IMR-90 (cell line): ENCODE data around the gene FRMD6. TPM values are rescaled to one million over a fixed set of nuclear protein-coding genes. Genes with fewer than 3 reads are reported as not detected.

Experiments
- ATAC-seq: fragments of 200-7000 bp; cut with Tn5 transposase; 2 replicates; pipeline ENCODE4 v1.9.1; 2020; ENCODE audit warnings: low read depth, mild to moderate bottlenecking, moderate library complexity
- BruUV-seq: library from RNA; stranded (reverse); fragments of 400-500 nt; replicated peaks from 2 replicates; lab custom pipeline; 2021; lab: Mats Ljungman, UMichigan
- CTCF ChIA-PET: fragments of 300-600 bp; formaldehyde crosslinking; extraction: SDS; loops from one replicate; lab custom pipeline; 2021; ENCODE audit warnings: antibody characterized with exemption; lab: Yijun Ruan, JAX
- POLR2A ChIA-PET: fragments of 300-600 bp; sonication (Branson Sonifier 250); formaldehyde crosslinking; loops from one replicate; lab custom pipeline; 2022; ENCODE audit warnings: antibody characterized with exemption; ENCODE audit not compliant: unreplicated experiment; lab: Charles Lee
- DNase-seq: peaks from one replicate; pipeline ENCODE4 v3.0.0; 2013
- H2AFZ ChIP-seq: replicated peaks from 2 replicates; pipeline ENCODE3; 2013; ENCODE audit warnings: low read length, mild to moderate bottlenecking; ENCODE audit not compliant: poor library complexity
- H2AK5ac ChIP-seq: 2 replicates; pipeline ENCODE4 v1.6.1; 2013; ENCODE audit warnings: low read depth, low read length, inconsistent platforms
- H2AK9ac ChIP-seq: replicated peaks from 2 replicates; pipeline ENCODE3; 2013; ENCODE audit warnings: mild to moderate bottlenecking, low read depth, low read length, moderate library complexity; ENCODE audit not compliant: poor library complexity
- H2BK120ac ChIP-seq: 2 replicates; pipeline ENCODE4 v1.6.1; 2013; ENCODE audit warnings: low read depth, low read length, inconsistent platforms
- H2BK15ac ChIP-seq: 3 replicates; pipeline ENCODE4 v1.6.1; 2013; ENCODE audit warnings: low read depth, low read length, inconsistent platforms
- H2BK20ac ChIP-seq: 2 replicates; pipeline ENCODE4 v1.6.1; 2013; ENCODE audit warnings: low read depth, mild to moderate bottlenecking, inconsistent platforms, low read length, moderate library complexity
- H2BK5ac ChIP-seq: 2 replicates; pipeline ENCODE4 v1.6.1; 2013; ENCODE audit warnings: mild to moderate bottlenecking, low read depth, low read length, inconsistent platforms; ENCODE audit not compliant: poor library complexity, severe bottlenecking
- H3K14ac ChIP-seq: replicated peaks from 2 replicates; pipeline ENCODE4 v1.6.1; 2013; ENCODE audit warnings: low read depth, low read length, inconsistent platforms
- H3K18ac ChIP-seq: 2 replicates; pipeline ENCODE4 v1.6.1; 2013; ENCODE audit warnings: low read depth, low read length, control low read depth
- H3K23ac ChIP-seq: 2 replicates; pipeline ENCODE4 v1.6.1; 2013; ENCODE audit warnings: low read depth, low read length, inconsistent platforms
- H3K27ac ChIP-seq: 2 replicates; pipeline ENCODE4 v1.5.1; 2013; ENCODE audit warnings: mild to moderate bottlenecking, control low read depth, low read length; ENCODE audit not compliant: insufficient read depth
- H3K27me3 ChIP-seq: 2 replicates; pipeline ENCODE4 v1.6.1; 2013; ENCODE audit warnings: low read length; ENCODE audit not compliant: control insufficient read depth, insufficient read depth
- H3K36me3 ChIP-seq: 2 replicates; pipeline ENCODE4 v1.6.1; 2013; ENCODE audit warnings: low read length, mixed read lengths; ENCODE audit not compliant: control insufficient read depth, insufficient read depth
- H3K4ac ChIP-seq: 2 replicates; pipeline ENCODE4 v1.6.1; 2013; ENCODE audit warnings: low read depth, low read length, inconsistent platforms
- H3K4me1 ChIP-seq: 2 replicates; pipeline ENCODE4 v1.6.1; 2013; ENCODE audit warnings: low read length, mixed read lengths; ENCODE audit not compliant: control insufficient read depth, insufficient read depth
- H3K4me2 ChIP-seq: 2 replicates; pipeline ENCODE4 v1.6.1; 2013; ENCODE audit warnings: low read depth, mild to moderate bottlenecking, control low read depth, low read length, moderate library complexity
- H3K4me3 ChIP-seq: 2 replicates; pipeline ENCODE4 v1.5.1; 2013; ENCODE audit warnings: low read depth, mild to moderate bottlenecking, control low read depth, low read length, moderate library complexity; ENCODE audit not compliant: insufficient read depth
- H3K56ac ChIP-seq: 2 replicates; pipeline ENCODE4 v1.6.1; 2013; ENCODE audit warnings: low read length, inconsistent platforms; ENCODE audit not compliant: insufficient read depth; ENCODE audit errors: extremely low read depth
- H3K79me1 ChIP-seq, 2 experiments: 2 replicates each; pipeline ENCODE4 v1.6.1; 2013; ENCODE audit warnings: low read length in 2 of 2, inconsistent platforms in 1 of 2, low read depth in 1 of 2
- H3K9ac ChIP-seq: 2 replicates; pipeline ENCODE4 v1.6.1; 2013; ENCODE audit warnings: low read depth, low read length, control low read depth
- H3K9me1 ChIP-seq: 2 replicates; pipeline ENCODE4 v1.6.1; 2013; ENCODE audit warnings: low read length, inconsistent platforms; ENCODE audit not compliant: insufficient read depth
- H3K9me3 ChIP-seq: 2 replicates; pipeline ENCODE4 v1.6.1; 2013; ENCODE audit warnings: low read length; ENCODE audit not compliant: control insufficient read depth, insufficient read depth
- H4K20me1 ChIP-seq: 2 replicates; pipeline ENCODE4 v1.6.1; 2013; ENCODE audit warnings: low read length, inconsistent platforms; ENCODE audit not compliant: insufficient read depth
- H4K5ac ChIP-seq: 2 replicates; pipeline ENCODE4 v1.6.1; 2013; ENCODE audit warnings: mild to moderate bottlenecking, low read depth, low read length, control low read depth
- H4K8ac ChIP-seq, 2 experiments: 2 replicates each; pipeline ENCODE4 v1.6.1; 2013; ENCODE audit warnings: low read depth in 2 of 2, low read length in 2 of 2, control low read depth in 1 of 2, inconsistent platforms in 1 of 2
- H4K91ac ChIP-seq: 2 replicates; pipeline ENCODE4 v1.6.1; 2013; ENCODE audit warnings: low read depth, low read length, inconsistent platforms; ENCODE audit not compliant: insufficient read depth
- BHLHE40 ChIP-seq: fragments of 150-350 bp; IDR thresholded peaks from 2 replicates; pipeline ENCODE4 v1.6.1; 2016; ENCODE audit warnings: mild to moderate bottlenecking, low read depth, low read length
- CEBPB ChIP-seq: IDR thresholded peaks from 2 replicates; pipeline ENCODE4 v1.6.1; 2012; ENCODE audit warnings: low read depth, low read length, improper control_type of control experiment
- CHD1 ChIP-seq: IDR thresholded peaks from 2 replicates; pipeline ENCODE4 v1.6.1; 2012; ENCODE audit warnings: low read depth, low read length, improper control_type of control experiment
- CTCF ChIP-seq: conservative IDR thresholded peaks from 2 replicates; pipeline ENCODE4 v1.5.1; 2012; ENCODE audit warnings: mild to moderate bottlenecking, low read depth, low read length, improper control_type of control experiment
- FOS ChIP-seq: fragments of 150-350 bp; IDR thresholded peaks from 2 replicates; pipeline ENCODE4 v1.6.1; 2016; ENCODE audit warnings: low read depth, low read length
- MAZ ChIP-seq: IDR thresholded peaks from 2 replicates; pipeline ENCODE4 v1.6.1; 2012; ENCODE audit warnings: low read depth, mild to moderate bottlenecking, low read length, improper control_type of control experiment, moderate library complexity, borderline replicate concordance
- MXI1 ChIP-seq: IDR thresholded peaks from 2 replicates; pipeline ENCODE4 v1.6.1; 2012; ENCODE audit warnings: low read depth, mild to moderate bottlenecking, low read length, moderate library complexity, borderline replicate concordance
- NFE2L2 ChIP-seq: fragments of 150-350 bp; IDR thresholded peaks from 2 replicates; pipeline ENCODE4 v1.6.1; 2016; ENCODE audit warnings: low read depth, mild to moderate bottlenecking, low read length
- POLR2A ChIP-seq: IDR thresholded peaks from 2 replicates; pipeline ENCODE4 v1.6.1; 2012; ENCODE audit warnings: mild to moderate bottlenecking, low read depth, low read length
- RAD21 ChIP-seq: IDR thresholded peaks from 2 replicates; pipeline ENCODE4 v1.6.1; 2012; ENCODE audit warnings: low read length, improper control_type of control experiment
- RCOR1 ChIP-seq: IDR thresholded peaks from 2 replicates; pipeline ENCODE4 v1.6.1; 2012; ENCODE audit warnings: mild to moderate bottlenecking, low read length, improper control_type of control experiment; ENCODE audit not compliant: insufficient replicate concordance
- SMC3 ChIP-seq: fragments of 150-350 bp; IDR thresholded peaks from 2 replicates; pipeline ENCODE4 v1.6.1; 2016; ENCODE audit warnings: low read depth, mild to moderate bottlenecking, antibody characterized with exemption, low read length, moderate library complexity
- WGBS, 2 experiments: methylation state at CpG; one replicate each; pipeline versions ENCODE4 v1.1.5 to v1.1.7; 2013; ENCODE audit warnings: missing lambda C conversion rate in 2 of 2; ENCODE audit not compliant: insufficient read length in 1 of 2; ENCODE audit errors: extremely low coverage in 2 of 2; 5-methylcytosine and 5-hydroxymethylcytosine counted together
- dilution Hi-C: fragments of 300-500 bp; cut with HindIII; formaldehyde crosslinking; loops from one replicate; pipeline ENCODE4 v1.14.3; 2018; ENCODE audit warnings: low sequenced_read_pairs; ENCODE audit not compliant: unreplicated experiment
- in situ Hi-C: fragments of 300-500 bp; cut with MboI; formaldehyde crosslinking; loops from 3 replicates; pipeline ENCODE4 v1.14.3; 2019; ENCODE audit warnings: low sequenced_read_pairs, inconsistent platforms, mixed read lengths
- intact Hi-C: fragments of 100-400 bp; cut with micrococcal nuclease; formaldehyde crosslinking; loops from 2 replicates; pipeline ENCODE4 v1.10.0; 2022
- polyA plus RNA-seq, 3 experiments: library from polyadenylated mRNA; depleted of rRNA; stranded (reverse); fragments of >200 nt; gene quantifications; 2 replicates each; pipeline ENCODE4 v1.2.3, GENCODE V29; 2012; ENCODE audit warnings: low replicate concordance in 1 of 3
- total RNA-seq: library from RNA; depleted of rRNA; stranded (reverse); fragments of >200 nt; gene quantifications from 2 replicates; pipeline ENCODE4 v1.2.3, GENCODE V29; 2012
- TF ChIP-seq, protein P1 (sequence below): fragments of 150-350 bp; IDR thresholded peaks from 2 replicates; pipeline ENCODE4 v1.6.1; 2016; ENCODE audit warnings: low read depth, mild to moderate bottlenecking, low read length, moderate library complexity, borderline replicate concordance
- TF ChIP-seq, protein P2 (sequence below): fragments of 150-350 bp; IDR thresholded peaks from 2 replicates; pipeline ENCODE4 v1.6.1; 2017; ENCODE audit warnings: mild to moderate bottlenecking, antibody characterized with exemption, low read length, low read depth

The FRMD6 gene
- total and polyA plus RNA-seq, 2 of the 4 experiments (the other 2 are of a cell fraction) = 243 to 682 TPM

- Histone ChIP-seq H4K91ac (no peak overlapping the region), H3K4me1 (peaks cover 2% of the 10 kb centered on the region; the same call in 1 of the 2 replicates), H3K27ac (no peak overlapping the region), H3K18ac (no peak overlapping the region), H2AK5ac (no peak overlapping the region), H3K14ac (no peak overlapping the region), H3K36me3 (no peaks in the 10 kb centered on the region), H3K9ac (no peak overlapping the region), H2AK9ac (no peak overlapping the region), H3K79me1 (no peaks in the 10 kb centered on the region; a peak in 1 of 4 replicates), H2BK20ac (peak overlapping the region; percentile 61), H2BK120ac (no peak overlapping the region), H3K9me3 (no peaks in the 10 kb centered on the region), H2BK15ac (no peak overlapping the region), H3K56ac (no peak overlapping the region), H4K8ac (0 out of 4 replicates have a peak overlapping the region, but pooled peaks of 1 of the 2 experiments have one; percentile 31), H2AFZ (peak overlapping the region; percentile 66), H3K4ac (no peak overlapping the region), H4K5ac (no peak overlapping the region), H3K4me3 (no peak overlapping the region), H3K23ac (no peak overlapping the region), H3K9me1 (no peaks in the 10 kb centered on the region), H3K4me2 (peak overlapping the region; percentile 87), H3K27me3 (no peaks in the 10 kb centered on the region), H2BK5ac (no peak overlapping the region), H4K20me1 (no peaks in the 10 kb centered on the region)
- POLR2A ChIA-PET = no interaction called here
- WGBS, 2 experiments = 4% methylated on average over 8 of the region's 13 CpGs; no CpG with 5 or more reads in 1 of the 2 experiments
- peak; percentile 73 for ATAC-seq
- CTCF ChIA-PET = interaction anchor here (0.6 to 2.8 kb wide), 7 partner anchors 128 to 514 kb away, joined by 3 to 12 read pairs (median 3); no protein-coding TSS in a partner anchor
- dilution Hi-C loops (no loop called here), intact Hi-C loops (loop anchor here (1.0 to 2.0 kb wide), 3 partner anchors 199 to 497 kb away; no protein-coding TSS in a partner anchor), in situ Hi-C loops (loop anchor here (10.0 kb wide), 1 partner anchor 195 kb away; no protein-coding TSS in a partner anchor)
- no TSS peak for BruUV-seq
- DNase-seq = peak; percentile 59
- TF ChIP-seq BHLHE40 (peak; percentile 75), NFE2L2 (no peak), FOS (no peak), MXI1 (no peak), POLR2A (no peak), MAZ (no peak), CEBPB (peak; percentile 57; the same call in 1 of the 2 replicates), RCOR1 (no peak), RAD21 (peak; percentile 84), CTCF (peak; percentile 71), SMC3 (peak; percentile 86), CHD1 (no peak)
- TF ChIP-seq, protein P1, sequence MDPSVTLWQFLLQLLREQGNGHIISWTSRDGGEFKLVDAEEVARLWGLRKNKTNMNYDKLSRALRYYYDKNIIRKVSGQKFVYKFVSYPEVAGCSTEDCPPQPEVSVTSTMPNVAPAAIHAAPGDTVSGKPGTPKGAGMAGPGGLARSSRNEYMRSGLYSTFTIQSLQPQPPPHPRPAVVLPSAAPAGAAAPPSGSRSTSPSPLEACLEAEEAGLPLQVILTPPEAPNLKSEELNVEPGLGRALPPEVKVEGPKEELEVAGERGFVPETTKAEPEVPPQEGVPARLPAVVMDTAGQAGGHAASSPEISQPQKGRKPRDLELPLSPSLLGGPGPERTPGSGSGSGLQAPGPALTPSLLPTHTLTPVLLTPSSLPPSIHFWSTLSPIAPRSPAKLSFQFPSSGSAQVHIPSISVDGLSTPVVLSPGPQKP = no peak
- TF ChIP-seq, protein P2, sequence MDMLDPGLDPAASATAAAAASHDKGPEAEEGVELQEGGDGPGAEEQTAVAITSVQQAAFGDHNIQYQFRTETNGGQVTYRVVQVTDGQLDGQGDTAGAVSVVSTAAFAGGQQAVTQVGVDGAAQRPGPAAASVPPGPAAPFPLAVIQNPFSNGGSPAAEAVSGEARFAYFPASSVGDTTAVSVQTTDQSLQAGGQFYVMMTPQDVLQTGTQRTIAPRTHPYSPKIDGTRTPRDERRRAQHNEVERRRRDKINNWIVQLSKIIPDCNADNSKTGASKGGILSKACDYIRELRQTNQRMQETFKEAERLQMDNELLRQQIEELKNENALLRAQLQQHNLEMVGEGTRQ = no peak
These were observed 128.4 kb downstream of the FRMD6 start for GRCh38 chr14:51780006-51780692.
